Measurements from ENCODE around the gene TP53AIP1.
"Not testable (repeated sequence)": the region's sequence is repeated elsewhere in the genome, so short reads cannot be mapped to it uniquely, and the experiment has no call there.

TP53AIP1 gene

DNA sequence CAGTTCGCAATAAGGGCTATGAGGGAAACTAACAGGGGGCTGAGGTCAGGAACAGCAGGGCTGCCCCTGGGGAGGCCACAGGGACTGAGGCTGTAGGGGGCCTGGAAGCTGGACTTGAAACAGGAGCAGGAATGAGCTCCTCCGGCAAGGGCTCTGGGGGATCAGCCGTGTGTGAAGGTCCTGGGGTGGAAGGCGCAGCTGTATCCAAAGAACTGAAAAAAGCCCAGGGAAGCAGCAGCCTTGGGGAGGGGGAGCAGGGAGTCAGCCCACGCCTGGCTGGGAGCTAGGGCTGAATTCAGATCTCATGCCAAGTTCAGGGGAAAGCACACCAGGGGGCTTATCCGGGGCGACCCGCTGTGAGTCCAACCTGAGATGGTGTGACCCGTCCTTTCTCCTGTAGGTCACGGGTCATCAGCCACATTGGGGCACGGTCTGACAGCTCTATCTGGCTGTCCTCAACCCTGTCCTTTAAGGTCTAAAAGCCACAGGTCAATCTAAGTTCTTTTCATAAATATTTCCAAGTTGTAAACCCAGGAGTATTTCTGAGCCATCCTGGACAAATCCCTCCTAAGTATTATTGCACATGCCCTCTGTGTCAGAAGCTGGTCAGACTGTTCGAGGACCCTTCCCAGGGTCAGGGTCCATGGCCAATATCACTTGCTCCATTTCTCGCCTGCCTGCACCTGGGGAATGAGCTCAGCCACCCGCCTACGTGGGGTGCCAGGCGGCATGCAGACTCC, 18.0 kb downstream of the TP53AIP1 start:
- DNase-seq: no peak

DNA sequence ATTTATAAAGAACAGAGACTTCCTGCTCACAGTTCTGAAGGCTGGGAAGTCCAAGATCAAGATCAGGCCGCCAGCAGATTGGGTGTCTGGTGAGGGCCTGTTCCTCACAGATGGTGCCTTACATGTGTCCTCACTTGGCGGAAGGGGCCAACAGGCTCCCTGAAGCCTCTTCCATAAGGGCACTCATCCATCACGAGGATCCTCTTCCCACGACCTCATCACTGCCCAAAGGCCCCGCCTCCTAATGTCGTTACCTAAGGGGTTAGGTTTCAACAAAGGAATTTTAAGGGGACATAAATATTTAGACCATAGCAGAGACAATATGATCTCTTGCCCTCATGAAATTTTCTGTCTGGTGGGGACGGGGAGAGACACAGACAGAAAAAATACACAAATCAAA, 18.6 kb downstream of the TP53AIP1 start:
- no peak for DNase-seq

DNA sequence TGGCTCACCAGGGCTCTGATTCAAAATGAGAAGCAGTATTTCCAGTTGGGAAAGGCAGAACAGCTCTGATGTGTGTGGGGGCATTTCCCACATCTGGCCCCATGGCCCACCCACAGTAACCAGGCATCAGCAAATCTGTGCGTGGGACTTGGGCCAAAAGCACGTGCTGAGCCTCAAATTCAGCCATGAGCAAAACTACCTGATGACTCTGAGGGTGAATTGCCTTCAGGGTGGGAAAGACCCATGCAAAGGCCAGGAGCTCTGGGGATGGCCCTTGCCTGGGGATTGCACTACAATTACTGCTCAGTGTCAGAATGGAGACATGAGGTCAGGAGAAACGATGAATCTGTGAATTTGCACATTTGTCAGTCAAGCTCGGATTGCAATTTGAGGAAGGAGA, 20.9 kb downstream of the TP53AIP1 start:
- no peak for DNase-seq

DNA sequence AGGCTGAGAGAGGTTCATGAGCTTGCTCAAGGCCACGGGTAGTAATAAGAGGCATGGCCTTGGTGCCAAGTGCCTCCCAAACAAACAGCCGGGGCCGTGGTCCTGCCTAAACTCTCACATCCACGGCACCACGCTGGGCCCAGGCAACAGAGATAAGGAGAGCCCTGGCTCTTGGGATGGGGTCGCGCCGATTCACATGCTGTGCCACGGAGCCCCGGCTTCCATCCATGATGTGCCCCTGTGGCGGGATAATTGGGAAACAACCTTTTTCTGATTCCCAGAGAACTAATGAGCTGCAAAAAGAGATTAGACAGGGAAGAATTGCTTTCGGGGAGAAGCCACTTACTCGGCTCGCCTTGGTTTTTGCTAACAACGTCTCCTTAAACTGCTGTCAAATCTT, 22.0 kb downstream of the TP53AIP1 start:
- DNase-seq: no peak

DNA sequence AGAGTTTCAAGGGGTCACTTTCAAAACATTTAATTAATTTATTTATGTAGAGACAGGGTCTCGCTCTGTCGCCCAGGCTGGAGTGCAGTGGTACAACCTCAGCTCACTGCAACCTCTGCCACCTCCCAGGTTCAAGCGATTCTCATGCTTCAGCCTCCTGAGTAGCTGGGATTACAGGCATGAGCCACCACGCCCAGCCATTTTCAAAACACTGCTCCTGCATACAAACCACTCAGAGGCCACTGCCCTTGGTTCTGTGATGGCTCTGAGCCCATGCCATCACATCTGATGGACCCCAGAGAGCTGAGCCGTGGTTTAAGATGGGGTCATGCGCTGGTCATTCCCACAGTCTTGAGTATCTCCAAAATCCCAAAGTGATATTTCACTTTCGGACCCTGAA, 23.0 kb downstream of the TP53AIP1 start:
- not testable (repeated sequence) for DNase-seq

DNA sequence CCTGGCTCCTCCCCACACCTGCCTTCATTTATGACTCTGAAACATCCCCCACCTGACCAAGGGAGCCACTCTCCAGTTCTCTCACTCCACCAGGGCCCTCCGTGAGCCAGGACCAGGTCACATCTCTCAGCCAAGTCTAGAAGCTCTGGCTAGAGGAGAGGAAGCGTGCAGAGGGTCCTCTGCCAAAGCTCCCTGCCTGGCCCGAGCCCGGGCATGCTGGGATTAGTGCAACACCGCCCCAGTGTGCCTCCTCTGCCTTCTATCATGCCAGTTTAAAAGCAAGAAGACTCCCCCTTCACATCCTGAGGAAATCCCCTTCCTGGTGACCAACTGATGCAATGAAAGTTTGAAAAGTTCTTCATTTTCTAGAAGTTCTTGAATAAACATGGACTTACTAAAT, 23.5 kb downstream of the TP53AIP1 start:
- no peak for DNase-seq

DNA sequence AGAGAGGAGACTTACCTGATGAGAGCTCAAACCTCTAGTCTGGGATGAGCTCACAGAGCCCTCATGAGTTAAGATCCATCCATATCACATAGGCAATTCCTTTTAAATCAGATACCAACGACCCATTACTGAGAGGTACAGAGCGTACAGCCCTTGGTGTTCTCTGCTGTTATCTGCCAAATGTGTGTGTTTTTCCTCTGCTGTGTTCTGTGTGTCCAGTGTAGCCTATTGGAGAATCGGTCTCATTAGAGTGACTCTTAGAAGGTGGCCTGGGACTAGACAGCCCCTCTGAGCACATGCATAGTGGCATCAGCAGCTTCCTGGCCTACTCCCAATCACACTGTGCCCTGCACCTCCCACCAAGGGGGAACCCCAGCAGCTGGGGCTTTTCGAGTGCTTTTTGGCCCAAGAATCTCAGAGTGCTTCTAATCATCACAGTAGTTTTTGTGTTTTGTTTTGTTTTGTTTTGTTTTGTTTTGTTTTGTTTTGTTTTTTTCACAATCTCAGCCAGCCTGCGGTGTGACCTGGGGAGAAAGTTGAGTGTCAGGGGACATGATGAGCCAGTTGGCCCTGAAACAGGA, 25.4 kb downstream of the TP53AIP1 start:
- no peak for DNase-seq

DNA sequence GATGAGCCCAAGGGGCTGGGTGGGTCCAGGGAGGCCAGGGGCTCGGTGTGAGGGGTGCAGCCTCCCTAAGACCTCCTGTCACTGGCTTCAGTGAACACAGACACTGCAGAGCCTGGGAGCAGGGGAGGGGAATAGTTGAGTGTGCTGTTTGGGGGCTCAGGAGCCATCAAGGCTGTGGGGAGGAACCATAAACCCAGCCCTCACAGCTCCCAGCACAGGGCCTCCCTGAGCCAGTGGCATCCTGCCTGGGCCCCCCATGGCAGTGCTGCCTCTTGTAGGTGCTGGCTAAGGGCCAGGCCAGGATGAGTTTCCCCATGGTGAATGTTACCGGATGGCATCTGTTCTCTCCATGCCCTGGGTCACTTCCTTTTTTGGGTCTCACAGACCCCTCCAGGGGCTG, 26.0 kb downstream of the TP53AIP1 start:
- no peak for DNase-seq

DNA sequence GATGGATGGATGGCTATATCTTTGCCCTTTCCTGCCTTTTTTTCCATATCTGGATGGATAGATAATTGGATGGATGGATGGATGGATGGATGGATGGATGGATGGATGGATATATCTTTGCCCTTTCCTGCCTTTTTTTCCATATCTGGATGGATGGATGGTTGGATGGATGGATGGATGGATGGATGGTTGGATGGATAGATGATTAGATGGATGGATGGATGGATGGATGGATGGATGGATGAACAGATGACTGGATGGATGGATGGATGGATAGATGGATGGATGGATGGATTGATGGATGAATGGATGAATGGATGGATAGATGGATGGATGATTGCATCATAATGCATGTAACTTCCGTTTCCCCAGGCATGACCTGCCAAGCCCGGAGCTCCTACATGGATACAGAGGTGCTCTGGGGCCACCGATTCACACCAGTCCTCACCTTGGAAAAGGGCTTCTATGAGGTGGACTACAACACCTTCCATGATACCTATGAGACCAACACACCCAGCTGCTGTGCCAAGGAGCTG, 26.6 kb downstream of the TP53AIP1 start:
- no peak for DNase-seq

DNA sequence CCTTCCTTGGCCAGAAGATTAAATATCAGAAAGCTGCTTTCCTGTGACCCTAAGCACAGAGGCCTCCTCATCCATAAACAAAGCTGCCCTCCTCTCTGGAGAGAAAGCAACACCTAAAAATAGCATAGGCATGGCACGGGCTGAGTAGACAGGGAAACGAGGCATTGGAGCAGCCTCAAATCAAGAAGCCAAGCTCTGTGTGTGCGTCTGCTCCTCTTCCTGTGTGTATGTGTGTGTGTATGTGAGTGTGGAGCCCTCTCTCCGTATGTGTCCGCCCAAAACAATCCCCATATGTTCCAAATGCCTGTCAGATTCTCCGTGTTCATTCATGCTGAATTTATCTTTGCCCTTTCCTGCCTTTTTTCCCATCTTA, 27.5 kb downstream of the TP53AIP1 start:
- no peak for DNase-seq

DNA sequence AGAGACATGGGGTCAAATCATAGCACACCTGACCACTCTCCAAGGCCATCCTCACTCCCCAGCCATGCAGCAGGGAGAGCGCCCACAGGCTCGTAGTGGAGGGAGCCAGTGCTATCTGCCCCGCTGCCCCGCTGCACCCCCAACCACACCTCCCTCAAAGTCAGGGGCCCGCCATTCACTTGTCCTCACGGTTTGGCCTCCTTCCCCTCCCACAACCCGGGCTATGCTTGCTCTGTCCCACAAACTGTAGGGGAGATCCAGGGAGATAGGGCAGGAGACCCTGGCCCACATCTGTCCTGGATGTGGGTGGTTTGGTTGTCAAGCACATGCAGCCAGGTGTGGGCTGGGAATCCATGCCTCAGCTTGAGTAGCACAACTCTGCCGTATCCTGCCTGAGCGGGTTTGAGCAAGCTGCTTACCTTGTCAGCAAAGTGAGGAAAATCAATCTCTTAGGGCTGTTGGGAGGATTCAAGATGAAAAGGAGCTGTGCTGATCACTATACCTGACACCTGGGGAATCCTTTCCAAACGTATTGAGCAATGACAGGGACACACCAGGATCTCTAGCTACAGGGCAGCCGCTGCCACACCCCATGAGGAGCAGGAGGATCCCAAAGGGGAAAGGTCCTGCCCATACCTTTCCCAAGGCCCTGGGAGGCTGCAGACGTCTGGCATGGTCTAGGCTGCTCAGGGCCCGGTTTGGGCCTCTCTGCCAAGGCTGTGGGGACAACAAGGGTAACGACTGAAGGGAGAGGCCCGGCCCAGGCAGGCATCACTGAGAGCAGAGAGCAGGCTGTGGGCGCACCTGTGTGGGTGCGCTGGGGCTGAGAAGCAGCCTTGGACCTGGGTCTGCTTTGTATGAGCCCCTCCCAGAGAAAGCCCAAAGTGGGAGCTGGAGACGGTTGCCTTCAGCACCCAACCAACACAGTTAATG, 28.2 kb downstream of the TP53AIP1 start:
- no peak for DNase-seq

DNA sequence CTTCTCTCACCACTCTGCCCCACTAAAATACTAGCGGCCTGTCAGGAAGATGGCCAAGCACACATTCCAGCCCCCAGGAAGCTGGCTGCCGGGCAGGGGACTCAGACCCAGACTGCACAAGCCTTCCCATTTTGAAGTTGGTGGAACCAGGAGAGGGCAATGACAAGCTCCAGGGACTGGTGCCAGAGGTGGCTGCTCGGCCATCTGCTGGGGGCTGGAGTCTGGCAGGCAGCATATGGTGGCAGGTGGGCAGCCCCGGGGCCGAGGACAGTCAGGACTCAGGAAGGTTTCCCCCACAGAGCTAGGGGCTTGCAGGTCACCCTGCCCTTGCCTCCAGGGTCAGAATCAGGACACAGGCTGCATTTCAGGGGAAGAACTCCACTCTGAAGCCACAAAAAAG, 28.9 kb downstream of the TP53AIP1 start:
- DNase-seq: no peak

DNA sequence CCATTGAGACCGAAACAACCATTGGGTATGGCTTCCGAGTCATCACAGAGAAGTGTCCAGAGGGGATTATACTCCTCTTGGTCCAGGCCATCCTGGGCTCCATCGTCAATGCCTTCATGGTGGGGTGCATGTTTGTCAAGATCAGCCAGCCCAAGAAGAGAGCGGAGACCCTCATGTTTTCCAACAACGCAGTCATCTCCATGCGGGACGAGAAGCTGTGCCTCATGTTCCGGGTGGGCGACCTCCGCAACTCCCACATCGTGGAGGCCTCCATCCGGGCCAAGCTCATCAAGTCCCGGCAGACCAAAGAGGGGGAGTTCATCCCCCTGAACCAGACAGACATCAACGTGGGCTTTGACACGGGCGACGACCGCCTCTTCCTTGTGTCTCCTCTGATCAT, 31.0 kb downstream of the TP53AIP1 start:
- DNase-seq: no peak

DNA sequence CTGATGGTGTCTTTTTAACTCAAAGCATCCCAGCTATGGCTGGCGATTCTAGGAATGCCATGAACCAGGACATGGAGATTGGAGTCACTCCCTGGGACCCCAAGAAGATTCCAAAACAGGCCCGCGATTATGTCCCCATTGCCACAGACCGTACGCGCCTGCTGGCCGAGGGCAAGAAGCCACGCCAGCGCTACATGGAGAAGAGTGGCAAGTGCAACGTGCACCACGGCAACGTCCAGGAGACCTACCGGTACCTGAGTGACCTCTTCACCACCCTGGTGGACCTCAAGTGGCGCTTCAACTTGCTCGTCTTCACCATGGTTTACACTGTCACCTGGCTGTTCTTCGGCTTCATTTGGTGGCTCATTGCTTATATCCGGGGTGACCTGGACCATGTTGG, 31.4 kb downstream of the TP53AIP1 start:
- DNase-seq: no peak

DNA sequence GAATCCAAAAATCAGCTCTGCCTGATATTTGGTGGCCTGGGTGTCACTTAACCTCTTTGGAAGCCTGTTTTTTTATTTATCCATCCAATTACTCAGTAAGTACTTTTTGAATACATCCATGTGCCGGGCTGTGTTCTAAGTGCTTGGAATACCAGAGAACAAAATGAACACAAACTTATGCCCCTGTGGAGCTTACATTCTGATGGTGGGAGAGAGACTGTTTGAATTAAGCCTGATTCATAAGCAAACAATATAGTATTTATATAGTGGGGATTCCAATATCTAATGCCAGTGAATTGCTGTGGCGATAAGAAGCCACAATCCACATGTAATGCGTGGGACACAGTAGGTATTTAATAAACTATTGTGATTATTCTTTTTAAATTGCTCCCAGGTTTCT, 32.1 kb downstream of the TP53AIP1 start:
- no peak for DNase-seq

DNA sequence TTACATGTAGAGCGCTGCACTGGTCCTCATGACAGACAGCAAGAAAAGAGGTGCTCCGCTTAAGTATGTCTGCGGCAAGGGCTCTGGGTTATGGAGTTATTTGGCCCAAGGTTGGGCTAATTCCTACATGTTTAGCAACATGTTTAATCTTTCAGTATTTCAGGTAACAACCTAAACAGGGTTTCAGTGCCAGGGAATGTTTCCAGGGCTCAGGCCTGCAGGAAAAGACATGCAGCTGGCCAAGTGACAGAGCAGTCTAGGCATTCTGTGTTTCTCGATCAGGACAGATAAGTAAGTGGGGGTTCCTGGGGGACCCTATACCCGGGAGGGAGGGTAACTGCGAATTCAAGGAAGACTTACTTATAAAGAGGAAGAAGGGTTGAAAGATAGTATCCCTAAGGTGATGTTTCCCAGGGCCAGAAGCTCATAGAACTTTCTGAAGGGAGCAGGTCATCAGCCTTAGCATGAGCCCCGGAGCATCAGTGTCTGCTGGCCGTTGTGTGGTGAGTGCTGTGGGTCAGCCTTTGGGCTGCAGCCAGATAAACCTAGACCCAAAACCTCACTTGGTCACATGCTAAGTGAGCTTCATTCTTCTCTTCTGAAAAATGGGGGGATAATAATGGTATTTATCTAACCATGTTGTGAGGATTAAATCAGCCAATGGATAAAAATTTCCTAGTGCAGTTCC, 33.1 kb downstream of the TP53AIP1 start:
- DNase-seq: no peak

DNA sequence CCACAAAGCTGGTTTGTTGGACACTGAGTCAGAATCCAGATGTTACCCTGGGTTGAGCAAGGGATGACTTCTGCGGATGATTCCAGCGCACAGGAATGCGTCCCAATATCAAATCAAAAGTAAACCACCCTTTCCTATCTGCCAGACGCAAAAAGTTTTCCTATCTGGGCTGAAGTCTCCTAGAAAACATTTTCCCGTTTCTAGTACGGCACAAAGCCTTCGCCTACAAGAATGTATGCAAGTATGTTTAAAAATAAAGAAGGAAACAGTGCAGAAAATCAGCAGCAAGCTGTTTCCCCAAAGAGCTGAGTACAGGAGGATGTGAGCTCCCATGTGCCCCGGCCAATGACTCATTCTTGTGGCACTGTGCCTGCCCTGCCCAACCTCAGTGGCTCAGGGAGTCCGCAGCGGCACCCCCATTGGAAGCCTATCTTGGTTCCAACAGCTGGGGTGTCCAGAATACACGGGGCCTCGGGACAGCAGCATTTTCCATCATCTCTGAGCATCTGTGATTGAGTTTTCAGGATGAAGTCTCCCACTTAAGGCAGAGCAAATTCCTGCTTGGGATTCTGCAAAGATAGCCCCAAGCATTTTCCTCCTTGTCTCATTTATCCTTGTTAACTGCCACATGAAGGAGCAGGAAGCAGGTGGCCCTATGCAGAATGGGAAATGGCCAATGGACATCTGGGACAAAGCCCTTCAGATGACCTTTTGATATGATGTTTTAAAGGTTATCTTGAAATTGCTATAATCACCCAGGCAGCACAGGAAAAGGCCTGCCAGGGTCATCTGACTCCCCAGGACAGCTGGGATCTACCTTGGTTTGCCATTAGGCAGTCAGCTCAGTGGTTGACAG, 34.1 kb downstream of the TP53AIP1 start:
- no peak for DNase-seq

DNA sequence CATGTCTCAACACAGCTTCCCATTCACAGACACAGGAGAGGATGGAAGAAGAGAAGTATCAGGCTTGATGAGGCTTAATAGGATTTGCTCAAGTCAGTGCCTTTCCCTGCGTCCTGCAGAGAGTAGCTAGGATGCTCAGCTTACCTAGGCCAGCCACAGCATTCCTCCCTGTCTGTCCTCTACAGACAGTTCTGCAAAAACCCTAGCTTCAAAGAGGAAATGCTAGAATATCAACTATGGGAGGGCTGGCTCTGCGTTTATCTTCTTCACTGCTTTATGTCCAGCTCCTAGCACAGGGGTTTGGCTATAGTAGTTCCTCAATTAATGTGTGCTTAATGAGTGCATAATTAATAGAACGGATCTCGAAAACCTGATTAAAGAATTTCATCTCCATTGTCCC, 35.1 kb downstream of the TP53AIP1 start:
- DNase-seq: no peak

DNA sequence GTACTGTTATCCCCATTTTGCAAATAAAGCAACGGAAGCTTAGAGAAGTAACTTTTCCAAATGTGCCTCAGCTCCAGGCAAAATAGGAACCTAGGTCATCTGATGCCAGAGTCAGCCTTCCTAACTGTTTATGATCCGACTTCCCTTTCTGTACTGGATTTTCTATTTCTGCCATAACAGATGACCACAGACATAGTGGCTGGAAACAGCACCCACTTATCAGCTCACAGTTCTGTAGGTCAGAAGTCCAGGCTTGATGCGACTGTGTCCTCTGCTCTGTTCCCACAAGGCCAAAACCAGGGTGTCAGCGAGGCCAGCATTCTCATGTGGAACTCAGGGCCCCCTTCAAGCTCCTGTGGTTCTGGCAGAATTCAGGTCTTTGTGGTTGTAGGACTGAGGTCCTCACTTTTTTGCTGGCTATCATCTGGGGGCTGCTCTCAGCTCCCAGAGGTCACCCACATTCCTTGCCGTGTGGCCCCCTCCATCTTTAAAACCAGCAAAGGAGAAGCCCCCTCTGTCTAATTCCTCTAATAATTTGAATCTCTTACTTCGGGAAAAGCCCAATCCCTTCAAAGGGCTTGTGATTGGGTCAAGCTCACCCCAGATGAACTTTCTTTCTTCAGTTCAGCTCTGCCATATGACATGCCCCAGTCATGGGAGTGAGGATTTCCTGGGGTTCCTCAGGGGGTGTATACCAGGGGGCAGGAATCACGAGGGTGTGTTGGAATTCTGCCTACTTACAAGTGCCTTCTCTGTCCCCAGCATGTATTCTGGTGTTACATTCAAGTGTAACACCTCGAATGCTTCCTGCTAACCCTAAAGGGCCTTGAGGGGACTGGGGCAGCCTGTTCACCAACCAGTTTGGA, 36.3 kb downstream of the TP53AIP1 start:
- DNase-seq: no peak

DNA sequence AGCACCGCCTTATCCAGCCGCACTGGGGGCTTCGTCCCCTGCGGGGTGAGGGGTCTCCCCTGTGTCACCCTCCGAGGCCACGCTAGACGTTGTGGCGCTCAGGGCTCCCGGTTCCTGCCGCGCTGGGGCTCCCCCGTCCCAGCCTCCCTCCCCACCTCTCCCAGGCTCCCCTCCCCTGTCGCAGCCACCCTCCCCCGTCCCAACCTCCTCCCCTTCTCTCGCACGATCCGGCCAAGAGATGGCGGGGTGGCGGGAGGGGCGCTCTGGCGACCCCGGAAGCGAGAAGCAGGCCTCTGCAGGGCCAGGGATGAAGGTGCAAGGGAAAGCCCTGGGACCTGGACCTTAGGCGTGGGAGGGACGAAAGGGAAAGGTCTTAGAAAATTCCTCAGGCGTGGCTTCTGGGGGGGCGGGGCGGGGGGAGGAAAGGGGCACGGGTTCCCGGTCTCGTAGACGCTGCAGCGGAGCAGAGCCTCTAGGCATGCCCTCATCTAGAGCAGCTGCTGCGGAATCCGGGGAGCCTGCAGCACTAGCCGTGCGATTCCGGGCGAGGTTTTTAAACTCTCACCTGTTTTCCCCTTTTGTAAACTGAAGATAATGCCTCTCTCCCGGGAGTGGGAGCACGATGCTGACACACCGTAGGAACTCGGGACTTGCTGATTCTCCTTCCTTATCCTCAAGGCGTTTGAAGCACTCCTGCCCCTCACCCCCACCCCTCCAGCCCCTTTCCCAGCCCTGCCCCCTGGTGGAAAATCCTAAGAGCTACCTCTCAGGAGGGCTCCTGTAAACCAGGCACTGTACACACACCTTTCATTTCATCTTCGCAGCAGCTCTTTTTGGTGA, 37.1 kb downstream of the TP53AIP1 start:
- peak; percentile 68 for DNase-seq
